Nephron (organoid): Measurements from ENCODE around the gene STARD3.

ENCODE experiments used
- H3K27ac Mint-ChIP-seq, 3 experiments: 2 replicates each; pipeline ENCODE4 v1.8.0; 2020; ENCODE audit warnings: mixed read lengths in 3 of 3, mild to moderate bottlenecking in 2 of 3, moderate library complexity in 1 of 3
- H3K27me3 Mint-ChIP-seq: 2 replicates; pipeline ENCODE4 v1.8.0; 2021; ENCODE audit warnings: low read depth, mild to moderate bottlenecking, moderate library complexity, mixed read lengths
- H3K36me3 Mint-ChIP-seq: 2 replicates; pipeline ENCODE4 v1.8.0; 2020; ENCODE audit warnings: low read depth, mixed read lengths
- H3K4me1 Mint-ChIP-seq: 2 replicates; pipeline ENCODE4 v1.8.0; 2020; ENCODE audit warnings: mixed read lengths
- H3K4me3 Mint-ChIP-seq, 3 experiments: 2 replicates each; pipeline ENCODE4 v1.8.0; 2020; ENCODE audit warnings: mild to moderate bottlenecking in 3 of 3, mixed read lengths in 3 of 3, moderate library complexity in 2 of 3
- H3K9me3 Mint-ChIP-seq: 2 replicates; pipeline ENCODE4 v1.8.0; 2020; ENCODE audit warnings: mixed read lengths
- TF ChIP-seq, protein P1 (sequence below), 3 experiments: fragments of 200-600 bp; sonication (generic); IDR thresholded peaks; one replicate each; pipeline ENCODE4 v1.5.0; 2021; ENCODE audit warnings: antibody characterized with exemption in 3 of 3; ENCODE audit not compliant: unreplicated experiment in 3 of 3

The STARD3 gene

DNA sequence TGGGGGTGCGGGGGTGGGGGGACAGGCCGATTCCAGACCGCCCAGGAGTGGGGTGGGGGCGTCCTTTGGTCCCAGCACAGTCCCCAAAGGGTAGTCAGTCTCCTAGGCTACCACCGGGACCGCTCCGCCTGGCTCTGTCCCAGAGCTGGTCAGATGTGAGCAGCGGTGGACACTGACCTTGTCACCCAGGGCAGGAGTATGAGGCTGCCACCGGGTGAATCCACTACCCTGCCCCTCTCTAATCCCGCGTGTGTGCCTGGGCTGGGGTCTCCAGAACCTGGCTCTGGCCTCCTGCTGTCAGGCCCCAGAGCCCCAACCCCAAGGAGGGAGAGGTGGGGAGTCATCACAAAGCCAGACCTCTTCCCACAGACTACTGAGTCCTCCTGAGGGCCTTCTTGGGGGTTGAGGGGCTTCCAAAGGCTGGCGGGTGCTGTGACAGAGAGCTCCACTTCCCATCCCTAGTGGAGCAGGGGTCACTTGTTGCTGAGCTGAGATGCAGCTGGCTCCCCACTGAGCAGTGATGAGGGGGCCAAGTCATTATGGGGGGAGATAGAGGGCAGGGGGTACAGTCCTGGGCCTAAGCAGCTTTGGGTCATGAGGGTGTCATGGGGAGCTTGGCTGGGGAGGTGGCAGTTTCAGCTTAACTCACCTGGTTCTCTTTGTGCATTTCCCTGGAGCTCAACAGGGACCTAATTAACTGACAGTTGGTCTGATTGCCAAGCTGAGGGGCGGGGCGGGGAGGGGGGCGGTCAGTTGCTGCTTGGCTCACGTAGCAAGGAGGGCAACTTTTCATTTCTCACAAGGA, 9.0 kb upstream of the STARD3 start:
- Mint-ChIP-seq H3K36me3 (no peaks in the 10 kb centered on the region), H3K27ac (no peak overlapping the region), H3K9me3 (no peaks in the 10 kb centered on the region), H3K4me1 (peaks cover 27% of the 10 kb centered on the region), H3K27me3 (peaks cover 78% of the 10 kb centered on the region), H3K4me3 (peak overlapping the region; percentile 67 to 71 (median 70))
- TF ChIP-seq, protein P1, sequence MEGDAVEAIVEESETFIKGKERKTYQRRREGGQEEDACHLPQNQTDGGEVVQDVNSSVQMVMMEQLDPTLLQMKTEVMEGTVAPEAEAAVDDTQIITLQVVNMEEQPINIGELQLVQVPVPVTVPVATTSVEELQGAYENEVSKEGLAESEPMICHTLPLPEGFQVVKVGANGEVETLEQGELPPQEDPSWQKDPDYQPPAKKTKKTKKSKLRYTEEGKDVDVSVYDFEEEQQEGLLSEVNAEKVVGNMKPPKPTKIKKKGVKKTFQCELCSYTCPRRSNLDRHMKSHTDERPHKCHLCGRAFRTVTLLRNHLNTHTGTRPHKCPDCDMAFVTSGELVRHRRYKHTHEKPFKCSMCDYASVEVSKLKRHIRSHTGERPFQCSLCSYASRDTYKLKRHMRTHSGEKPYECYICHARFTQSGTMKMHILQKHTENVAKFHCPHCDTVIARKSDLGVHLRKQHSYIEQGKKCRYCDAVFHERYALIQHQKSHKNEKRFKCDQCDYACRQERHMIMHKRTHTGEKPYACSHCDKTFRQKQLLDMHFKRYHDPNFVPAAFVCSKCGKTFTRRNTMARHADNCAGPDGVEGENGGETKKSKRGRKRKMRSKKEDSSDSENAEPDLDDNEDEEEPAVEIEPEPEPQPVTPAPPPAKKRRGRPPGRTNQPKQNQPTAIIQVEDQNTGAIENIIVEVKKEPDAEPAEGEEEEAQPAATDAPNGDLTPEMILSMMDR (IDR thresholded peaks at IDR 0.05; ENCODE audit: unreplicated experiment in 3 of 3), result no peak

DNA sequence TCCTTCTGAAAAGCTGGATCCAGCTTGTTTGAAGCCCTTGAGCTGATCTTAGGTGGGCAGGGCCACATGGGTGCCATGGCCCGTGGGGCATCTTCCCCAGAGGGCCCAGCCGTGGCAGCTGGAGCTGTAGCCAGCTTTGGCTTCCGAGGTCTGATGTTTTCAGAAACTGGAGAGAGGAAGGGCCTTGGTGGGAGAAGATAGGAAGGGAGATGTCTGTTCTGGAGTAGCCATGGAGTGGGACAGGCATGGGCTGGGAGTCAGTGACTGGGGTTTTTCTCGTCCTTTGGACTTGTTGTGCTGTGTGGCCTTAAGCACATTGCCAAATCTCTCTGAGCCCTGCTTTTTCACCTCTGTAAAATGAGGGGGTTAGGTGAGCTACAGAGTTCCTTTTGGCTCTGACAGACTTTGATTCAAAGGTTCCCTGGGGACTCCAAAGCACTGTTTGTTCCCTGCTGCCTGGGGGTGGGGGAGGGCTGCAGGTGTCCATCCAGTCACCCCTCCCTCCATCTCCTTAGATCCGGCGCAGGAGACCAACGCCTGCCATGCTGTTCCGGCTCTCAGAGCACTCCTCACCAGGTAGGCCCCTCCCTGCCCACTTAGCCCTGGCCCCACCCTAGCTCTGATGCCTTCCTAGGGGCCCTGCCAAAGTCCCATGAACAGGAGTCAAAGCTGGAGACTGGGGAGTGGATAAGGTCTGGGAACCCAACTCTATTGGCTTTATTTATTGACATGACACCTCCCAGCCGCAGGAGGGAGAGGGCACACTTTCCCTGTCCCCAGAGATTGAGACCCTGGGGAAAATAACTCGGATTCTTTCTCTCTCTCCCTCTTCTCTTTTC, 8.1 kb upstream of the STARD3 start:
- no peak overlapping the region for H3K27ac Mint-ChIP-seq
- peaks cover 72% of the 10 kb centered on the region for H3K27me3 Mint-ChIP-seq
- H3K4me1 Mint-ChIP-seq, result peaks cover 27% of the 10 kb centered on the region
- TF ChIP-seq, protein P1 (IDR thresholded peaks at IDR 0.05; ENCODE audit: unreplicated experiment in 3 of 3), result no peak
- H3K4me3 Mint-ChIP-seq, result peak overlapping the region; percentile 18 to 34 (median 21)
- H3K36me3 Mint-ChIP-seq, result no peaks in the 10 kb centered on the region
- no peaks in the 10 kb centered on the region for H3K9me3 Mint-ChIP-seq

DNA sequence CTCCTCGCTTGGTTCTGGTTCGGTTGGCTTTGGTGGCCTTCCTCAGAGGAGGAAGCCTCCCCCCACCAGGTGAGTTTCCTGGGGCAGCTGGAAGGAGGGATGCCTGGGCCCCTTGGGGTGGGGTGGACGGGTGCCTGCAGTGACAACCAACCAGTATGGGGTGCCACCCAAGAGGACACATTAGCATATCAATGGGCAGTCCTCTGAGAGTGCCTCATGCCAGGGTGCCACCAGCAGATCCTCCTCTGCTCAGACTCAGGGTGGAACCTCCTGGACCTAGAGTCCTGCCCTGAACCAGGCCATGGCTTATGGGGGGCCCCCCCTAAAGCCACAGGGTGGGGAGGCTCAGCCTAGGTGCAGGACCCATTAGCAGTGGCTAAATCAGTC, 7.5 kb upstream of the STARD3 start:
- Mint-ChIP-seq H3K27ac (no peak overlapping the region), H3K4me1 (peaks cover 31% of the 10 kb centered on the region), H3K9me3 (no peaks in the 10 kb centered on the region), H3K36me3 (no peaks in the 10 kb centered on the region), H3K27me3 (peaks cover 69% of the 10 kb centered on the region), H3K4me3 (peak overlapping the region in 1 of 3 experiments; percentile 19)
- TF ChIP-seq, protein P1 (IDR thresholded peaks at IDR 0.05; ENCODE audit: unreplicated experiment in 3 of 3), result no peak

DNA sequence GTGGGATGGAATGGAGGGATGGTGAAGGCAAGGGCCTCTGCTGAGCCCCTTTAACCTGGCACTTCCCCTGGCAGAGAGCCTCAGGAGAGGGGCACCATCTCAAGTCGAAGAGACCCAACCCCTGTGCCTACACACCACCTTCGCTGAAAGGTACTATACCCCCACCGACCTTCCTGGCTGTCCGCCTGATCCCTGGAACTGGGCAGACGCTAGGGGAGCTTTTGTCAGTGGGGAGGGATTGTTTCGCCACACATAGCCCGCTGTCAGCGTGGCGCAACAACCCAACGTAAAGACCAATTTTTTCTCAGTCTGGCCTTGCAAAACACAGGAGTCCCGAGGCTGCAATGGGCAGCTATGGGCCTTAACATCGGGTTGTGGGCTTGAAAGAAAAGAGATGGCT, 7.0 kb upstream of the STARD3 start:
- TF ChIP-seq, protein P1 (IDR thresholded peaks at IDR 0.05; ENCODE audit: unreplicated experiment in 3 of 3), result no peak
- peaks cover 31% of the 10 kb centered on the region for H3K4me1 Mint-ChIP-seq
- no peak overlapping the region for H3K4me3 Mint-ChIP-seq
- H3K9me3 Mint-ChIP-seq, result no peaks in the 10 kb centered on the region
- no peak overlapping the region for H3K27ac Mint-ChIP-seq
- no peaks in the 10 kb centered on the region for H3K36me3 Mint-ChIP-seq
- peaks cover 65% of the 10 kb centered on the region for H3K27me3 Mint-ChIP-seq

DNA sequence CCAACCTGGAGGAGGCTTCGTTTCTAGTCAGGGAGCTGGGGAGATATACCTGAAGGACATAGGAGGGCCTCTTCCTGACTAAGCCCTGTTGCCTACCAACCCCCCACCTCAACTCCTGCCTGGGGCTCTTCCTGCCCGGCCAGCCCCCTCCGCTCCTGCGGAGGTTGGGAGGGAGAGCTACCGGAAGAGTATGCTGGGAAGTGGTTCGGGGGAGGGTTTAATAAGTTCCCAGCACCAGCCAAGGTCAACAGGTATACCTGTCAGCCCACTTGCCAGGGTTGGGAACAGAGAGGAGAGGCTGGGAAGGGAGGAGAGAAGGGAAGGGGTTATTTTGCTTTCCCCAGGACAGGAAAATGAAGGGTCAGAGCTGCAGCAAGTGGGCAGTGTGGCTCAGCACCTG, 5.5 kb upstream of the STARD3 start:
- Mint-ChIP-seq H3K27ac (peak overlapping the region in 2 of 3 experiments; percentile 39 to 74), H3K9me3 (no peaks in the 10 kb centered on the region), H3K27me3 (peaks cover 50% of the 10 kb centered on the region), H3K36me3 (no peaks in the 10 kb centered on the region), H3K4me1 (peaks cover 19% of the 10 kb centered on the region), H3K4me3 (peak overlapping the region in 2 of 3 experiments; percentile 5 to 33)
- TF ChIP-seq, protein P1 (IDR thresholded peaks at IDR 0.05; ENCODE audit: unreplicated experiment in 3 of 3), result no peak
